Measurements from ENCODE around the gene PPARGC1A. TPM values are rescaled to one million over a fixed set of nuclear protein-coding genes. Genes with fewer than 3 reads are reported as not detected.

PPARGC1A gene
- total and polyA plus RNA-seq, 2 donors (not counting 3 experiments of a cell fraction or from before 2014, with no cell fraction given) = not detected

DNA sequence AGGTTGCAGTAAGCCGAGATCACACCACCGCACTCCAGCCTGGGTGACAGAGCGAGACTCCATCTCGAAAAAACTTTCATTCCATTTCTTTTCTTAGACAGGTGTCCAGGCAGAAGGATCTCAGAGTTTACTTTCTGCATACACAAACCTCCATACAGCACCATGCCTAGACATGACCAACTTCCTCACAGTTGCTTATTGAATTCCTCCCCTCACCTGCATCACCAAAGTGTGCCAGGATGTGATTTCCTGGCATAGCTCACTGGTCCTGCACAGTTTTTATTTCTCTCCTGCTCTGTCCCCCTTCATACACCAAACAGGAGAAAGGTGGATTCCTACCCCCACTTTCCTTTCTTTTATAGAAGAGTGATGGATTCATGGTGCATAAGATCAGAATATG is 34.7 kb upstream of the PPARGC1A start:
- H3K4me3 ChIP-seq (replicated peaks in 1 of 3; ENCODE audit: insufficient read depth in 1 of 3, low read depth in 1 of 3, low read length in 3 of 3) = no peak overlapping the region
- H3K4me1 ChIP-seq (ENCODE audit: control insufficient read depth, extremely low read depth, insufficient read depth, low read length) = no peaks in the 10 kb centered on the region
- H3K79me2 ChIP-seq (ENCODE audit: control insufficient read depth, insufficient read depth, low read length) = no peaks in the 10 kb centered on the region
- no peaks in the 10 kb centered on the region for H3K36me3 ChIP-seq (ENCODE audit: control insufficient read depth in 2 of 2, extremely low read depth in 1 of 2, insufficient read depth in 2 of 2, low read length in 2 of 2)
- H3K9ac ChIP-seq (replicated peaks; ENCODE audit: extremely low read depth, insufficient read depth, low read length) = no peak overlapping the region
- H3K9me1 ChIP-seq (replicated peaks; ENCODE audit: control insufficient read depth, extremely low read depth, insufficient read depth, low read length) = no peaks in the 10 kb centered on the region
- POLR2A ChIA-PET = no interaction called here
- no peaks in the 10 kb centered on the region for H3K27me3 ChIP-seq (ENCODE audit: control insufficient read depth in 2 of 2, insufficient read depth in 2 of 2, low read length in 2 of 2)
- H3K9me3 ChIP-seq (replicated peaks; ENCODE audit: control insufficient read depth, insufficient read depth, low read length) = no peaks in the 10 kb centered on the region
- H3K27ac ChIP-seq (ENCODE audit: insufficient read depth, low read depth, low read length) = no peak overlapping the region
- TF ChIP-seq GATA2 (IDR thresholded peaks at IDR 0.05; ENCODE audit: insufficient read depth, insufficient read length, low read depth, low read length) (no peak), FOS (IDR thresholded peaks at IDR 0.05; ENCODE audit: borderline replicate concordance, insufficient read depth, low read length) (no peak), EZH2 (IDR thresholded peaks at IDR 0.05; ENCODE audit: borderline replicate concordance, low read depth, low read length, severe bottlenecking) (no peak), POLR2AphosphoS5 (IDR thresholded peaks at IDR 0.05; ENCODE audit: insufficient read depth, low read depth, low read length) (no peak), POLR2A (IDR thresholded peaks at IDR 0.05; ENCODE audit: low read depth, low read length) (no peak), JUN (IDR thresholded peaks at IDR 0.05; ENCODE audit: borderline replicate concordance, insufficient read depth, insufficient read length, low read depth) (no peak), MYC (IDR thresholded peaks at IDR 0.05; ENCODE audit: low read depth, low read length) (no peak)
- TF ChIP-seq, protein P1, sequence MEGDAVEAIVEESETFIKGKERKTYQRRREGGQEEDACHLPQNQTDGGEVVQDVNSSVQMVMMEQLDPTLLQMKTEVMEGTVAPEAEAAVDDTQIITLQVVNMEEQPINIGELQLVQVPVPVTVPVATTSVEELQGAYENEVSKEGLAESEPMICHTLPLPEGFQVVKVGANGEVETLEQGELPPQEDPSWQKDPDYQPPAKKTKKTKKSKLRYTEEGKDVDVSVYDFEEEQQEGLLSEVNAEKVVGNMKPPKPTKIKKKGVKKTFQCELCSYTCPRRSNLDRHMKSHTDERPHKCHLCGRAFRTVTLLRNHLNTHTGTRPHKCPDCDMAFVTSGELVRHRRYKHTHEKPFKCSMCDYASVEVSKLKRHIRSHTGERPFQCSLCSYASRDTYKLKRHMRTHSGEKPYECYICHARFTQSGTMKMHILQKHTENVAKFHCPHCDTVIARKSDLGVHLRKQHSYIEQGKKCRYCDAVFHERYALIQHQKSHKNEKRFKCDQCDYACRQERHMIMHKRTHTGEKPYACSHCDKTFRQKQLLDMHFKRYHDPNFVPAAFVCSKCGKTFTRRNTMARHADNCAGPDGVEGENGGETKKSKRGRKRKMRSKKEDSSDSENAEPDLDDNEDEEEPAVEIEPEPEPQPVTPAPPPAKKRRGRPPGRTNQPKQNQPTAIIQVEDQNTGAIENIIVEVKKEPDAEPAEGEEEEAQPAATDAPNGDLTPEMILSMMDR (IDR thresholded peaks at IDR 0.05; ENCODE audit: extremely low read depth in 1 of 2, insufficient read depth in 1 of 2, low read depth in 1 of 2, low read length in 2 of 2) = no peak
- TF ChIP-seq, protein P2, sequence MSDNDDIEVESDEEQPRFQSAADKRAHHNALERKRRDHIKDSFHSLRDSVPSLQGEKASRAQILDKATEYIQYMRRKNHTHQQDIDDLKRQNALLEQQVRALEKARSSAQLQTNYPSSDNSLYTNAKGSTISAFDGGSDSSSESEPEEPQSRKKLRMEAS (IDR thresholded peaks at IDR 0.05; ENCODE audit: insufficient read depth, insufficient read length) = no peak
- DNase-seq (ENCODE audit: low read depth, low spot score) (no peak), FAIRE-seq (no peak)
- CTCF ChIA-PET = no interaction called here
- no peaks in the 10 kb centered on the region for H4K20me1 ChIP-seq (replicated peaks; ENCODE audit: control insufficient read depth, extremely low read depth, insufficient read depth, low read length)
- dilution Hi-C loops (cut with MboI; ENCODE audit: extremely low pct_ligation_motif_present, low sequenced_read_pairs) (no loop called here), intact Hi-C loops (cut with micrococcal nuclease) (no loop called here)
- H2AFZ ChIP-seq (ENCODE audit: low read depth, low read length) = no peak overlapping the region
- H3K4me2 ChIP-seq (ENCODE audit: insufficient read depth, low read length) = no peak overlapping the region
- no TSS peak for BruUV-seq (replicated peaks)
